H1 (cell line): ENCODE data around the gene EPHB1. TPM values are rescaled to one million over a fixed set of nuclear protein-coding genes. Genes with fewer than 3 reads are reported as not detected.

Experiments
- CTCF ChIA-PET: fragments of 300-600 bp; sonication (Branson Sonifier 250); formaldehyde crosslinking; loops from one replicate; lab custom pipeline; 2021; ENCODE audit not compliant: partially characterized antibody; lab: Charles Lee
- POLR2A ChIA-PET: fragments of 300-600 bp; sonication (Branson Sonifier 250); formaldehyde crosslinking; loops from one replicate; lab custom pipeline; 2021; ENCODE audit warnings: inconsistent platforms; ENCODE audit not compliant: partially characterized antibody; lab: Charles Lee
- DNase-seq, 2 experiments: peaks; one replicate each; pipeline versions ENCODE4 v3.0.0 to v3.0.0-alpha.2; 2010 to 2022; ENCODE audit warnings: low spot score in 2 of 2, low read depth in 1 of 2, mixed read lengths in 1 of 2
- FAIRE-seq: peaks from 2 replicates; lab custom pipeline; 2011; peaks lifted over from hg19 to GRCh38; lab: Jason Lieb, UNC
- H2AFZ ChIP-seq: 2 replicates; pipeline ENCODE4 v1.8.1; 2012; ENCODE audit warnings: low read length, inconsistent platforms
- H2AK5ac ChIP-seq: 2 replicates; pipeline ENCODE4 v1.6.1; 2013; ENCODE audit warnings: low read depth, low read length
- H2BK120ac ChIP-seq: replicated peaks from 2 replicates; pipeline ENCODE3; 2013; ENCODE audit warnings: low read depth, low read length, inconsistent platforms
- H2BK12ac ChIP-seq: 2 replicates; pipeline ENCODE4 v1.6.1; 2013; ENCODE audit warnings: low read depth, low read length
- H2BK15ac ChIP-seq: 2 replicates; pipeline ENCODE4 v1.6.1; 2013; ENCODE audit warnings: low read length
- H2BK20ac ChIP-seq: 2 replicates; pipeline ENCODE4 v1.6.1; 2013; ENCODE audit warnings: low read length
- H2BK5ac ChIP-seq: 2 replicates; pipeline ENCODE4 v1.6.1; 2013; ENCODE audit warnings: low read depth, low read length
- H3K14ac ChIP-seq: 2 replicates; pipeline ENCODE4 v1.6.1; 2013; ENCODE audit warnings: inconsistent platforms; ENCODE audit not compliant: insufficient read length
- H3K18ac ChIP-seq: 2 replicates; pipeline ENCODE4 v1.6.1; 2013; ENCODE audit warnings: low read length; ENCODE audit errors: extremely low read depth
- H3K23ac ChIP-seq: 2 replicates; pipeline ENCODE4 v1.6.1; 2013; ENCODE audit warnings: inconsistent platforms; ENCODE audit not compliant: insufficient read length
- H3K23me2 ChIP-seq: 2 replicates; pipeline ENCODE4 v1.6.1; 2013; ENCODE audit warnings: low read depth, low read length
- H3K27ac ChIP-seq: 2 replicates; pipeline ENCODE4 v1.6.1; 2011; ENCODE audit warnings: low read depth, low read length, inconsistent platforms
- H3K27me3 ChIP-seq, 4 experiments: replicated peaks in 1 of 4; 1 replicate in 1 of 4; 2 replicates in 3 of 4; pipeline versions ENCODE4 v1.6.1 to v1.8.1; 2011 to 2013; ENCODE audit warnings: low read length in 3 of 4, mild to moderate bottlenecking in 3 of 4, inconsistent platforms in 2 of 4, mixed read lengths in 2 of 4, moderate library complexity in 1 of 4; ENCODE audit not compliant: control insufficient read depth in 3 of 4, insufficient read depth in 3 of 4; ENCODE audit errors: extremely low read depth in 1 of 4
- H3K36me3 ChIP-seq, 4 experiments: 2 replicates each; pipeline versions ENCODE4 v1.6.1 to v1.8.1; 2011 to 2013; ENCODE audit warnings: mild to moderate bottlenecking in 4 of 4, low read length in 3 of 4, moderate library complexity in 2 of 4, control low read depth in 1 of 4, inconsistent platforms in 1 of 4; ENCODE audit not compliant: insufficient read depth in 4 of 4, control insufficient read depth in 2 of 4
- H3K4ac ChIP-seq: replicated peaks from 2 replicates; pipeline ENCODE3; 2013; ENCODE audit warnings: low read length, low read depth, mixed read lengths, inconsistent platforms; ENCODE audit not compliant: insufficient read length
- H3K4me1 ChIP-seq, 4 experiments: replicated peaks in 1 of 4; 1 replicate in 1 of 4; 2 replicates in 3 of 4; pipeline versions ENCODE4 v1.6.1 to v1.8.1; 2011 to 2013; ENCODE audit warnings: low read length in 3 of 4, inconsistent platforms in 2 of 4, mixed read lengths in 1 of 4; ENCODE audit not compliant: insufficient read depth in 4 of 4, control insufficient read depth in 3 of 4
- H3K4me2 ChIP-seq, 2 experiments: 2 replicates each; pipeline versions ENCODE4 v1.6.1 to v1.8.1; 2011 to 2013; ENCODE audit warnings: low read depth in 2 of 2, low read length in 2 of 2, control low read depth in 1 of 2, inconsistent platforms in 1 of 2, mild to moderate bottlenecking in 1 of 2; ENCODE audit not compliant: insufficient read depth in 1 of 2
- H3K4me3 ChIP-seq, 4 experiments: fragments of 200-600, 300-600 bp in 1 of 4; sonication (generic), shearing (Covaris generic), sonication (Bioruptor Twin) in 1 of 4; 2 replicates each; pipeline versions ENCODE4 v1.5.1 to v1.8.1; 2011 to 2016; ENCODE audit warnings: low read length in 4 of 4, low read depth in 3 of 4, control low read depth in 2 of 4, inconsistent platforms in 2 of 4, mild to moderate bottlenecking in 2 of 4, mixed read lengths in 1 of 4, moderate library complexity in 1 of 4; ENCODE audit not compliant: insufficient read depth in 2 of 4; ENCODE audit errors: extremely low read depth in 1 of 4
- H3K56ac ChIP-seq: replicated peaks from 2 replicates; pipeline ENCODE3; 2013; ENCODE audit warnings: low read depth, mild to moderate bottlenecking, mixed read lengths, low read length, inconsistent platforms; ENCODE audit not compliant: insufficient read length
- H3K79me1 ChIP-seq: 2 replicates; pipeline ENCODE4 v1.6.1; 2013; ENCODE audit warnings: low read depth, low read length, control low read depth
- H3K79me2 ChIP-seq, 2 experiments: 2 replicates each; pipeline versions ENCODE4 v1.6.1 to v1.8.1; 2012 to 2013; ENCODE audit warnings: low read length in 2 of 2, mild to moderate bottlenecking in 2 of 2, inconsistent platforms in 1 of 2; ENCODE audit not compliant: insufficient read depth in 2 of 2, control insufficient read depth in 1 of 2
- H3K9ac ChIP-seq, 4 experiments: replicated peaks in 1 of 4; 1 replicate in 1 of 4; 2 replicates in 3 of 4; pipeline versions ENCODE4 v1.6.1 to v1.8.1; 2011 to 2013; ENCODE audit warnings: low read depth in 3 of 4, low read length in 3 of 4, control low read depth in 2 of 4, mild to moderate bottlenecking in 2 of 4, moderate library complexity in 2 of 4, inconsistent platforms in 1 of 4; ENCODE audit errors: extremely low read depth in 1 of 4
- H3K9me3 ChIP-seq, 2 experiments: 2 replicates each; pipeline versions ENCODE4 v1.6.1 to v1.8.1; 2012 to 2013; ENCODE audit warnings: mild to moderate bottlenecking in 2 of 2, moderate library complexity in 2 of 2, control low read depth in 1 of 2, inconsistent platforms in 1 of 2, low read depth in 1 of 2, low read length in 1 of 2, mixed read lengths in 1 of 2; ENCODE audit not compliant: insufficient read depth in 2 of 2
- H4K20me1 ChIP-seq, 2 experiments: replicated peaks in 1 of 2; 2 replicates each; pipeline versions ENCODE3 to v1.8.1; 2011 to 2013; ENCODE audit warnings: inconsistent platforms in 2 of 2, low read length in 2 of 2, mild to moderate bottlenecking in 1 of 2; ENCODE audit not compliant: insufficient read depth in 2 of 2, control insufficient read depth in 1 of 2
- H4K5ac ChIP-seq: 2 replicates; pipeline ENCODE4 v1.6.1; 2013; ENCODE audit warnings: low read length, low read depth, mixed read lengths, inconsistent platforms; ENCODE audit not compliant: insufficient read length
- H4K8ac ChIP-seq: 2 replicates; pipeline ENCODE4 v1.8.0; 2013; ENCODE audit warnings: mild to moderate bottlenecking, moderate library complexity, low read length, inconsistent platforms; ENCODE audit not compliant: insufficient read depth; ENCODE audit errors: extremely low read depth
- H4K91ac ChIP-seq: replicated peaks from 2 replicates; pipeline ENCODE3; 2013; ENCODE audit warnings: low read length, mixed read lengths, inconsistent platforms; ENCODE audit not compliant: insufficient read length
- CTCF ChIP-seq, 3 experiments: IDR thresholded peaks; 1 replicate in 2 of 3; 2 replicates in 1 of 3; pipeline versions ENCODE4 v1.5.1 to v1.6.1; 2011; ENCODE audit warnings: low read length in 3 of 3, mild to moderate bottlenecking in 3 of 3, inconsistent platforms in 2 of 3, low read depth in 1 of 3, moderate library complexity in 1 of 3; ENCODE audit not compliant: insufficient read depth in 1 of 3; ENCODE audit errors: control extremely low read depth in 1 of 3
- RNF2 ChIP-seq: fragments of 200-900, 300-1000 bp; sonication (generic); IDR thresholded peaks from 2 replicates; pipeline ENCODE4 v1.7.1; 2016; ENCODE audit warnings: borderline replicate concordance, low read depth, mild to moderate bottlenecking, antibody characterized with exemption, low read length; ENCODE audit not compliant: poor library complexity, severe bottlenecking; ENCODE audit errors: missing control alignments
- WGBS, 2 experiments: shearing (Covaris generic) in 1 of 2; methylation state at CpG; one replicate each; pipeline versions ENCODE4 v1.1.6 to v1.1.7; 2013 to 2015; ENCODE audit warnings: low lambda C conversion rate in 2 of 2, mixed read lengths in 2 of 2, inconsistent platforms in 1 of 2, low coverage in 1 of 2, missing lambda C conversion rate in 1 of 2; ENCODE audit not compliant: insufficient replicate concordance in 2 of 2, insufficient coverage in 1 of 2, insufficient read length in 1 of 2; ENCODE audit errors: extremely low coverage in 1 of 2, missing lambda C conversion rate in 1 of 2; 5-methylcytosine and 5-hydroxymethylcytosine counted together
- polyA plus RNA-seq, 7 experiments: library from polyadenylated mRNA; depleted of rRNA in 3 of 7; stranded (reverse) in 5 of 7; unstranded in 2 of 7; fragments of >200 nt in 5 of 7; fragments of 200-250 nt in 2 of 7; gene quantifications; 1 replicate in 5 of 7; 2 replicates in 1 of 7; 4 replicates in 1 of 7; pipeline versions ENCODE4 v1.2.1 to v1.2.3, GENCODE V29; 2011 to 2013; ENCODE audit warnings: missing spikeins in 2 of 7, mixed read lengths in 2 of 7
- total RNA-seq: library from RNA; stranded (reverse); fragmentation: NEBNext Ultra II Directional; extraction: Animal tissue kit (Norgen Biotek cat#: 25700); gene quantifications from 2 replicates; pipeline ENCODE4 v1.2.1, GENCODE V29; 2021

The EPHB1 gene
- total and polyA plus RNA-seq, 2 of the 8 experiments (the other 6 are each of a cell fraction or from before 2014, with no cell fraction given), result 3.5 to 5.9 TPM

DNA sequence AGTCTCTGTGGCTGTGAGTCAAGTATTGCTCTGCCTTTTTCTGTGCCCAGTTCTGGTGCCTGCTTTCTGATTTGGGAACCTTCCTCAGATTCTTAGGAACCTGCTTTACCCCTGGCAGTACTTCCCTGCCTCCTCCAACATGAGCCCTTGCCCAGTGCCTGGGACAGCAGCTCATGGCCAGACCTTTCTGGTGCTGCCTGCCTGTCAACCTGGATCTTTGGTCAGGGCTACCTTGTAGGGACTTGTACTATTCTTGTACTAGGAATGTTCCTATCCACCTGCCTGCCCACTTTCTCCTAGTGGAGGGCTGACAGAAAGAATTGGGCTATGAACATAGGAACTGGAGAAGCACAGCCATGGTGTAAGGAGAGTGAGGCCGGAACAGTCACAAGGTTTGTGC, 28.8 kb upstream of the EPHB1 start:
- Histone ChIP-seq H3K9me3 (no peaks in the 10 kb centered on the region), H3K14ac (no peak overlapping the region), H2BK120ac (no peak overlapping the region), H3K4ac (no peak overlapping the region), H4K91ac (no peak overlapping the region), H3K79me1 (no peaks in the 10 kb centered on the region), H3K9ac (no peak overlapping the region), H2AK5ac (no peak overlapping the region), H3K4me2 (no peak overlapping the region), H4K5ac (no peak overlapping the region), H3K27me3 (no peaks in the 10 kb centered on the region), H4K8ac (no peak overlapping the region), H2BK12ac (no peak overlapping the region), H2BK15ac (no peak overlapping the region), H3K18ac (no peak overlapping the region), H3K56ac (no peak overlapping the region), H3K27ac (no peak overlapping the region), H3K23ac (no peak overlapping the region), H3K4me1 (no peaks in the 10 kb centered on the region), H3K4me3 (no peak overlapping the region), H3K79me2 (no peaks in the 10 kb centered on the region), H2BK5ac (no peak overlapping the region), H4K20me1 (no peaks in the 10 kb centered on the region), H3K36me3 (no peaks in the 10 kb centered on the region), H3K23me2 (no peaks in the 10 kb centered on the region), H2BK20ac (no peak overlapping the region), H2AFZ (no peak overlapping the region)
- DNase-seq (no peak), FAIRE-seq (no peak)
- TF ChIP-seq CTCF (IDR thresholded peaks at IDR 0.05; ENCODE audit: control extremely low read depth in 1 of 3, insufficient read depth in 1 of 3, low read depth in 1 of 3, low read length in 3 of 3), result no peak
- no peak for TF ChIP-seq RNF2
- WGBS, 2 experiments, result 94% methylated on average over 1 of the region's 1 CpG; no CpG with 5 or more reads in 1 of the 2 experiments
- CTCF ChIA-PET, result interaction anchor here (0.9 to 6.4 kb wide), 3 partner anchors 11 to 160 kb away, joined by 3 to 44 read pairs (median 3); no protein-coding TSS in a partner anchor
- POLR2A ChIA-PET, result no interaction called here
